Keratinocyte (primary cell): ENCODE data around the gene ETFA. TPM values are rescaled to one million over a fixed set of nuclear protein-coding genes. Genes with fewer than 3 reads are reported as not detected.

Source experiments
- DNase-seq: peaks from one replicate; pipeline ENCODE4 v3.0.0-alpha.2; 2011; ENCODE audit warnings: low read depth, missing footprints, low spot score
- FAIRE-seq: peaks from 2 replicates; lab custom pipeline; 2011; peaks lifted over from hg19 to GRCh38; lab: Jason Lieb, UNC
- H2AFZ ChIP-seq: 2 replicates; pipeline ENCODE4 v1.6.0; 2012; ENCODE audit warnings: low read length, control low read depth, inconsistent platforms; ENCODE audit not compliant: control insufficient read depth
- H3K27ac ChIP-seq: 2 replicates; pipeline ENCODE4 v1.5.1; 2011; ENCODE audit warnings: low read length; ENCODE audit not compliant: control insufficient read depth, insufficient read depth
- H3K27me3 ChIP-seq: 3 replicates; pipeline ENCODE4 v1.6.0; 2011; ENCODE audit warnings: low read length; ENCODE audit not compliant: control insufficient read depth, insufficient read depth; ENCODE audit errors: extremely low read depth
- H3K36me3 ChIP-seq, 2 experiments: 2 replicates in 1 of 2; 3 replicates in 1 of 2; pipeline ENCODE4 v1.5.1; 2011; ENCODE audit warnings: low read length in 2 of 2, mild to moderate bottlenecking in 1 of 2; ENCODE audit not compliant: control insufficient read depth in 2 of 2, insufficient read depth in 2 of 2; ENCODE audit errors: extremely low read depth in 1 of 2
- H3K4me1 ChIP-seq: 3 replicates; pipeline ENCODE4 v1.5.1; 2011; ENCODE audit warnings: low read length; ENCODE audit not compliant: control insufficient read depth, insufficient read depth; ENCODE audit errors: extremely low read depth
- H3K4me2 ChIP-seq: 3 replicates; pipeline ENCODE4 v1.6.0; 2011; ENCODE audit warnings: low read depth, low read length; ENCODE audit not compliant: control insufficient read depth, insufficient read depth; ENCODE audit errors: extremely low read depth
- H3K4me3 ChIP-seq, 3 experiments: fragments of 200-600 bp in 1 of 3; sonication (generic) in 1 of 3; 2 replicates in 2 of 3; 3 replicates in 1 of 3; pipeline ENCODE4 v1.5.1; 2011 to 2016; ENCODE audit warnings: low read length in 3 of 3, mild to moderate bottlenecking in 3 of 3, control low read depth in 2 of 3, inconsistent platforms in 1 of 3, low read depth in 1 of 3, mixed read lengths in 1 of 3, mixed run types in 1 of 3, moderate library complexity in 1 of 3; ENCODE audit not compliant: control insufficient read depth in 2 of 3, insufficient read depth in 2 of 3; ENCODE audit errors: extremely low read depth in 1 of 3
- H3K79me2 ChIP-seq: 2 replicates; pipeline ENCODE4 v1.6.0; 2012; ENCODE audit warnings: low read length; ENCODE audit not compliant: control insufficient read depth, insufficient read depth
- H3K9ac ChIP-seq: 3 replicates; pipeline ENCODE4 v1.6.0; 2011; ENCODE audit warnings: low read length; ENCODE audit not compliant: control insufficient read depth, insufficient read depth; ENCODE audit errors: extremely low read depth
- H3K9me1 ChIP-seq: 3 replicates; pipeline ENCODE4 v1.6.0; 2011; ENCODE audit warnings: low read length; ENCODE audit not compliant: control insufficient read depth, insufficient read depth; ENCODE audit errors: extremely low read depth
- H3K9me3 ChIP-seq: 2 replicates; pipeline ENCODE4 v1.5.1; 2012; ENCODE audit warnings: low read depth, low read length; ENCODE audit not compliant: control insufficient read depth
- H4K20me1 ChIP-seq: 3 replicates; pipeline ENCODE4 v1.6.0; 2011; ENCODE audit warnings: low read length; ENCODE audit not compliant: control insufficient read depth, insufficient read depth; ENCODE audit errors: extremely low read depth
- EZH2 ChIP-seq: IDR thresholded peaks from one replicate; pipeline ENCODE4 v1.6.1; 2012; ENCODE audit warnings: inconsistent platforms, mild to moderate bottlenecking, low read length, moderate library complexity
- dilution Hi-C: fragments of 300-500 bp; cut with MboI; formaldehyde crosslinking; loops from one replicate; pipeline ENCODE4 v1.7.0; 2020; ENCODE audit warnings: low sequenced_read_pairs; ENCODE audit not compliant: extremely low pct_ligation_motif_present
- polyA plus RNA-seq, 5 experiments: library from polyadenylated mRNA; depleted of rRNA in 3 of 5; stranded (reverse) in 3 of 5; stranded (forward) in 1 of 5; unstranded in 1 of 5; fragments of >200 nt; gene quantifications; 1 replicate in 1 of 5; 2 replicates in 3 of 5; 3 replicates in 1 of 5; pipeline versions ENCODE4 v1.2.1 to v1.2.3, GENCODE V29; 2011 to 2012; ENCODE audit warnings: missing spikeins in 2 of 5, low read depth in 1 of 5, low replicate concordance in 1 of 5
- TF ChIP-seq, protein P1 (sequence below), 3 experiments: IDR thresholded peaks in 1 of 3; conservative IDR thresholded peaks in 1 of 3; optimal IDR thresholded peaks in 1 of 3; 2 replicates in 2 of 3; 3 replicates in 1 of 3; pipeline versions ENCODE3 to v1.5.1; 2011; ENCODE audit warnings: low read length in 3 of 3, mild to moderate bottlenecking in 3 of 3, moderate library complexity in 2 of 3, control low read depth in 1 of 3, inconsistent platforms in 1 of 3; ENCODE audit not compliant: insufficient read depth in 2 of 3; ENCODE audit errors: extremely low read depth in 1 of 3

The ETFA gene
- polyA plus RNA-seq, 1 donor (not counting 4 experiments of a cell fraction or from before 2014, with no cell fraction given), result 230 TPM

GRCh38 chr15:76204916-76205460, 106.3 kb downstream of the ETFA start:
- Histone ChIP-seq H3K27me3 (no peaks in the 10 kb centered on the region), H2AFZ (no peak overlapping the region), H4K20me1 (no peaks in the 10 kb centered on the region), H3K9me1 (no peaks in the 10 kb centered on the region), H3K9ac (no peak overlapping the region), H3K4me3 (no peak overlapping the region), H3K27ac (no peak overlapping the region), H3K36me3 (peaks cover 8 to 9% of the 10 kb centered on the region in 2 experiments), H3K4me1 (peaks cover 6% of the 10 kb centered on the region), H3K9me3 (no peaks in the 10 kb centered on the region), H3K4me2 (no peak overlapping the region), H3K79me2 (no peaks in the 10 kb centered on the region)
- dilution Hi-C loops, result no loop called here
- FAIRE-seq (no peak), DNase-seq (no peak)
- no peak for TF ChIP-seq EZH2
- TF ChIP-seq, protein P1, sequence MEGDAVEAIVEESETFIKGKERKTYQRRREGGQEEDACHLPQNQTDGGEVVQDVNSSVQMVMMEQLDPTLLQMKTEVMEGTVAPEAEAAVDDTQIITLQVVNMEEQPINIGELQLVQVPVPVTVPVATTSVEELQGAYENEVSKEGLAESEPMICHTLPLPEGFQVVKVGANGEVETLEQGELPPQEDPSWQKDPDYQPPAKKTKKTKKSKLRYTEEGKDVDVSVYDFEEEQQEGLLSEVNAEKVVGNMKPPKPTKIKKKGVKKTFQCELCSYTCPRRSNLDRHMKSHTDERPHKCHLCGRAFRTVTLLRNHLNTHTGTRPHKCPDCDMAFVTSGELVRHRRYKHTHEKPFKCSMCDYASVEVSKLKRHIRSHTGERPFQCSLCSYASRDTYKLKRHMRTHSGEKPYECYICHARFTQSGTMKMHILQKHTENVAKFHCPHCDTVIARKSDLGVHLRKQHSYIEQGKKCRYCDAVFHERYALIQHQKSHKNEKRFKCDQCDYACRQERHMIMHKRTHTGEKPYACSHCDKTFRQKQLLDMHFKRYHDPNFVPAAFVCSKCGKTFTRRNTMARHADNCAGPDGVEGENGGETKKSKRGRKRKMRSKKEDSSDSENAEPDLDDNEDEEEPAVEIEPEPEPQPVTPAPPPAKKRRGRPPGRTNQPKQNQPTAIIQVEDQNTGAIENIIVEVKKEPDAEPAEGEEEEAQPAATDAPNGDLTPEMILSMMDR (optimal IDR thresholded peaks at IDR 0.05 in 1 of 3, IDR thresholded peaks at IDR 0.05 in 1 of 3, conservative IDR thresholded peaks at IDR 0.05 in 1 of 3; ENCODE audit: extremely low read depth in 1 of 3, insufficient read depth in 2 of 3, low read length in 3 of 3), result no peak

GRCh38 chr15:76204109-76204845, 107.0 kb downstream of the ETFA start:
- Histone ChIP-seq H3K9ac (no peak overlapping the region), H3K4me1 (peaks cover 6% of the 10 kb centered on the region), H3K27ac (no peak overlapping the region), H3K9me1 (no peaks in the 10 kb centered on the region), H3K27me3 (no peaks in the 10 kb centered on the region), H3K79me2 (no peaks in the 10 kb centered on the region), H3K9me3 (no peaks in the 10 kb centered on the region), H4K20me1 (no peaks in the 10 kb centered on the region), H3K4me2 (no peak overlapping the region), H2AFZ (no peak overlapping the region), H3K36me3 (peaks cover 4 to 10% of the 10 kb centered on the region in 2 experiments), H3K4me3 (no peak overlapping the region)
- FAIRE-seq (no peak), DNase-seq (no peak)
- dilution Hi-C loops, result no loop called here
- no peak for TF ChIP-seq EZH2
- TF ChIP-seq, protein P1 (optimal IDR thresholded peaks at IDR 0.05 in 1 of 3, IDR thresholded peaks at IDR 0.05 in 1 of 3, conservative IDR thresholded peaks at IDR 0.05 in 1 of 3; ENCODE audit: extremely low read depth in 1 of 3, insufficient read depth in 2 of 3, low read length in 3 of 3), result no peak
